ENCODE measurements around the gene ZRANB3. TPM values are rescaled to one million over a fixed set of nuclear protein-coding genes. Genes with fewer than 3 reads are reported as not detected.
"Not testable (repeated sequence)": the region's sequence is repeated elsewhere in the genome, so short reads cannot be mapped to it uniquely, and the experiment has no call there.

ZRANB3 gene
- total RNA-seq, 1 experiment from 2014 or later, result 5.6 TPM

GRCh38 chr2:135490376-135490775 is 40.6 kb downstream of the ZRANB3 start:
- DNase-seq (ENCODE audit: low spot score), result no peak

GRCh38 chr2:135485441-135485840 is 45.6 kb downstream of the ZRANB3 start:
- DNase-seq (ENCODE audit: low spot score), result peak; percentile 63

GRCh38 chr2:135475128-135475527 is 55.9 kb downstream of the ZRANB3 start:
- DNase-seq (ENCODE audit: low spot score), result no peak

- peak; percentile 31 for DNase-seq (ENCODE audit: low spot score)
These were observed 57.5 kb downstream of the ZRANB3 start for GRCh38 chr2:135473567-135473966.

GRCh38 chr2:135471106-135471505 is 59.9 kb downstream of the ZRANB3 start:
- no peak for DNase-seq (ENCODE audit: low spot score)

- no peak for DNase-seq (ENCODE audit: low spot score)
These were observed 73.7 kb downstream of the ZRANB3 start for GRCh38 chr2:135457279-135457678.

GRCh38 chr2:135456835-135457234 is 74.2 kb downstream of the ZRANB3 start:
- DNase-seq (ENCODE audit: low spot score), result no peak

- DNase-seq (ENCODE audit: low spot score), result no peak
These were observed 74.6 kb downstream of the ZRANB3 start for GRCh38 chr2:135456431-135456830.

GRCh38 chr2:135454608-135455007 is 76.4 kb downstream of the ZRANB3 start:
- DNase-seq (ENCODE audit: low spot score), result no peak

GRCh38 chr2:135453027-135453426 is 78.0 kb downstream of the ZRANB3 start:
- not testable (repeated sequence) for DNase-seq (ENCODE audit: low spot score)

GRCh38 chr2:135451966-135452365 is 79.1 kb downstream of the ZRANB3 start:
- no peak for DNase-seq (ENCODE audit: low spot score)

- DNase-seq (ENCODE audit: low spot score), result not testable (repeated sequence)
These were observed 88.0 kb downstream of the ZRANB3 start for GRCh38 chr2:135443013-135443412.

GRCh38 chr2:135435155-135435554 is 95.9 kb downstream of the ZRANB3 start:
- DNase-seq (ENCODE audit: low spot score), result not testable (repeated sequence)

GRCh38 chr2:135424849-135425248 is 106.2 kb downstream of the ZRANB3 start:
- peak; percentile 21 for DNase-seq (ENCODE audit: low spot score)

- DNase-seq (ENCODE audit: low spot score), result no peak
These were observed 108.1 kb downstream of the ZRANB3 start for GRCh38 chr2:135422898-135423297.

GRCh38 chr2:135411646-135412045 is 119.4 kb downstream of the ZRANB3 start:
- DNase-seq (ENCODE audit: low spot score), result no peak

GRCh38 chr2:135409436-135409835 is 121.6 kb downstream of the ZRANB3 start:
- DNase-seq (ENCODE audit: low spot score), result no peak

- not testable (repeated sequence) for DNase-seq (ENCODE audit: low spot score)
These were observed 134.8 kb downstream of the ZRANB3 start for GRCh38 chr2:135396259-135396658.

GRCh38 chr2:135386993-135387392 is 144.0 kb downstream of the ZRANB3 start:
- no peak for DNase-seq (ENCODE audit: low spot score)

GRCh38 chr2:135378591-135378990 is 152.4 kb downstream of the ZRANB3 start:
- no peak for DNase-seq (ENCODE audit: low spot score)

GRCh38 chr2:135373702-135374101 is 157.3 kb downstream of the ZRANB3 start:
- DNase-seq (ENCODE audit: low spot score), result no peak

- no peak for DNase-seq (ENCODE audit: low spot score)
These were observed 181.1 kb downstream of the ZRANB3 start for GRCh38 chr2:135349941-135350340.

- DNase-seq (ENCODE audit: low spot score), result not testable (repeated sequence)
These were observed 182.8 kb downstream of the ZRANB3 start for GRCh38 chr2:135348096-135348704.

GRCh38 chr2:135337071-135337470 is 193.9 kb downstream of the ZRANB3 start:
- no peak for DNase-seq (ENCODE audit: low spot score)
